HepG2 (cell line): Measurements from ENCODE around the gene SMIM44. TPM values are rescaled to one million over a fixed set of nuclear protein-coding genes. Genes with fewer than 3 reads are reported as not detected.

Experiments
- AGO1 ChIP-seq: fragments of 200-400 bp; formaldehyde crosslinking; IDR thresholded peaks from 2 replicates; pipeline ENCODE4 v1.6.1; 2017; ENCODE audit warnings: mild to moderate bottlenecking, low read depth, low read length, moderate library complexity; ENCODE audit not compliant: poor library complexity, severe bottlenecking
- KDM2A ChIP-seq: sonication (generic); formaldehyde crosslinking; IDR thresholded peaks from 2 replicates; pipeline ENCODE4 v1.4.0; 2020; ENCODE audit warnings: low read depth, missing genetic modification reagents, borderline replicate concordance
- MED1 ChIP-seq: sonication (generic); formaldehyde crosslinking; IDR thresholded peaks from 2 replicates; pipeline ENCODE4 v1.4.0; 2020; ENCODE audit warnings: missing genetic modification reagents
- MEF2D ChIP-seq: sonication (generic); formaldehyde crosslinking; IDR thresholded peaks from 2 replicates; pipeline ENCODE4 v1.5.1; 2020; ENCODE audit warnings: mild to moderate bottlenecking, missing genetic modification reagents
- MIXL1 ChIP-seq: IDR thresholded peaks from 2 replicates; pipeline ENCODE4 v1.6.1; 2016
- MTA3 ChIP-seq: sonication (generic); formaldehyde crosslinking; IDR thresholded peaks from 2 replicates; pipeline ENCODE4 v1.4.0; 2020; ENCODE audit warnings: missing genetic modification reagents
- NFYB ChIP-seq: sonication (generic); formaldehyde crosslinking; IDR thresholded peaks from 2 replicates; pipeline ENCODE4 v1.4.0; 2020; ENCODE audit warnings: missing genetic modification reagents
- NKX3-1 ChIP-seq: sonication (generic); formaldehyde crosslinking; IDR thresholded peaks from 2 replicates; pipeline ENCODE4 v1.5.0; 2020; ENCODE audit warnings: missing genetic modification reagents
- PLRG1 ChIP-seq: fragments of 450-650 bp; conservative IDR thresholded peaks from 2 replicates; pipeline ENCODE4 v1.6.1; 2016
- PRPF4 ChIP-seq: fragments of 200-400 bp; formaldehyde crosslinking; IDR thresholded peaks from 2 replicates; pipeline ENCODE4 v1.6.1; 2016; ENCODE audit warnings: low read length, low read depth; ENCODE audit not compliant: poor library complexity, severe bottlenecking
- RARA ChIP-seq: IDR thresholded peaks from 2 replicates; pipeline ENCODE4 v1.6.1; 2016; ENCODE audit warnings: missing genetic modification reagents, missing compliant biosample characterization
- SKI ChIP-seq: fragments of 450-650 bp; IDR thresholded peaks from one replicate; pipeline ENCODE4 v1.6.1; 2018; ENCODE audit warnings: mild to moderate bottlenecking; ENCODE audit not compliant: partially characterized antibody
- SMAD1 ChIP-seq: sonication (generic); formaldehyde crosslinking; IDR thresholded peaks from 2 replicates; pipeline ENCODE4 v1.4.0; 2020; ENCODE audit warnings: missing genetic modification reagents, low read depth, mild to moderate bottlenecking, borderline replicate concordance
- TBL1XR1 ChIP-seq: fragments of 150-350 bp; IDR thresholded peaks from 2 replicates; pipeline ENCODE4 v1.6.1; 2014; ENCODE audit warnings: borderline replicate concordance, low read length; ENCODE audit not compliant: partially characterized antibody
- UBTF ChIP-seq: sonication (generic); formaldehyde crosslinking; IDR thresholded peaks from 2 replicates; pipeline ENCODE4 v1.4.0; 2020; ENCODE audit warnings: mild to moderate bottlenecking, missing genetic modification reagents
- ZMYM2 ChIP-seq: sonication (generic); formaldehyde crosslinking; IDR thresholded peaks from 2 replicates; pipeline ENCODE4 v1.8.0; 2022; ENCODE audit warnings: mild to moderate bottlenecking, missing genetic modification reagents
- ZNF18 ChIP-seq: sonication (generic); formaldehyde crosslinking; IDR thresholded peaks from 2 replicates; pipeline ENCODE4 v1.8.0; 2022; ENCODE audit warnings: mild to moderate bottlenecking, missing genetic modification reagents; ENCODE audit not compliant: insufficient replicate concordance
- ZNF468 ChIP-seq: sonication (generic); formaldehyde crosslinking; IDR thresholded peaks from 2 replicates; pipeline ENCODE4 v1.8.0; 2022; ENCODE audit warnings: mild to moderate bottlenecking, moderate library complexity, missing genetic modification reagents
- ZSCAN25 ChIP-seq: sonication (generic); formaldehyde crosslinking; IDR thresholded peaks from 2 replicates; pipeline ENCODE4 v1.8.0; 2022; ENCODE audit warnings: mild to moderate bottlenecking, missing genetic modification reagents
- polyA plus RNA-seq, 8 experiments: library from polyadenylated mRNA; depleted of rRNA in 3 of 8; stranded (reverse) in 7 of 8; unstranded in 1 of 8; fragments of >200 nt; fragmentation: Illumina TruSeq in 4 of 8; extraction: Trizol in 4 of 8; gene quantifications; 2 replicates each; pipeline versions ENCODE4 v1.2.1 to v1.2.3, GENCODE V29; 2011 to 2016; ENCODE audit warnings: low read depth in 4 of 8, missing spikeins in 1 of 8, mixed read lengths in 1 of 8; ENCODE audit not compliant: insufficient read depth in 1 of 8
- total RNA-seq, 5 experiments: library from RNA; depleted of rRNA; stranded (reverse); fragments of >200 nt; fragmentation: Illumina TruSeq; extraction: Trizol; gene quantifications; 2 replicates each; pipeline ENCODE4 v1.2.3, GENCODE V29; 2016; ENCODE audit warnings: low read depth in 1 of 5
- TF ChIP-seq, protein P1 (sequence below): sonication (generic); formaldehyde crosslinking; IDR thresholded peaks from 2 replicates; pipeline ENCODE4 v1.4.0; 2020; ENCODE audit warnings: missing genetic modification reagents
- TF ChIP-seq, protein P2 (sequence below): sonication (generic); formaldehyde crosslinking; IDR thresholded peaks from 2 replicates; pipeline ENCODE4 v1.4.0; 2020; ENCODE audit warnings: low read depth, mild to moderate bottlenecking, missing genetic modification reagents

The SMIM44 gene
- total and polyA plus RNA-seq, 2 of the 13 experiments (the other 11 are each of a cell fraction or from before 2014, with no cell fraction given) = not detected

- TF ChIP-seq, protein P1, sequence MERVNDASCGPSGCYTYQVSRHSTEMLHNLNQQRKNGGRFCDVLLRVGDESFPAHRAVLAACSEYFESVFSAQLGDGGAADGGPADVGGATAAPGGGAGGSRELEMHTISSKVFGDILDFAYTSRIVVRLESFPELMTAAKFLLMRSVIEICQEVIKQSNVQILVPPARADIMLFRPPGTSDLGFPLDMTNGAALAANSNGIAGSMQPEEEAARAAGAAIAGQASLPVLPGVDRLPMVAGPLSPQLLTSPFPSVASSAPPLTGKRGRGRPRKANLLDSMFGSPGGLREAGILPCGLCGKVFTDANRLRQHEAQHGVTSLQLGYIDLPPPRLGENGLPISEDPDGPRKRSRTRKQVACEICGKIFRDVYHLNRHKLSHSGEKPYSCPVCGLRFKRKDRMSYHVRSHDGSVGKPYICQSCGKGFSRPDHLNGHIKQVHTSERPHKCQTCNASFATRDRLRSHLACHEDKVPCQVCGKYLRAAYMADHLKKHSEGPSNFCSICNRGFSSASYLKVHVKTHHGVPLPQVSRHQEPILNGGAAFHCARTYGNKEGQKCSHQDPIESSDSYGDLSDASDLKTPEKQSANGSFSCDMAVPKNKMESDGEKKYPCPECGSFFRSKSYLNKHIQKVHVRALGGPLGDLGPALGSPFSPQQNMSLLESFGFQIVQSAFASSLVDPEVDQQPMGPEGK (CRISPR knock-in tag) = peak; percentile 76; the same call in 1 of the 2 replicates
- TF ChIP-seq PLRG1 (no peak), ZNF18 (CRISPR knock-in tag) (no peak), MED1 (CRISPR knock-in tag) (0 out of 2 replicates have a peak, but pooled peaks have one; percentile 37), KDM2A (CRISPR knock-in tag) (no peak), AGO1 (no peak), ZMYM2 (CRISPR knock-in tag) (no peak), ZSCAN25 (0 out of 2 replicates have a peak, but pooled peaks have one; percentile 35), SMAD1 (no peak), NKX3-1 (no peak), MTA3 (no peak), MEF2D (CRISPR knock-in tag) (0 out of 2 replicates have a peak, but pooled peaks have one; percentile 35), UBTF (no peak), NFYB (CRISPR knock-in tag) (no peak), PRPF4 (no peak), RARA (CRISPR knock-in tag) (peak; percentile 23; the same call in 1 of the 2 replicates), TBL1XR1 (no peak), MIXL1 (no peak), SKI (no peak), ZNF468 (no peak)
- TF ChIP-seq, protein P2, sequence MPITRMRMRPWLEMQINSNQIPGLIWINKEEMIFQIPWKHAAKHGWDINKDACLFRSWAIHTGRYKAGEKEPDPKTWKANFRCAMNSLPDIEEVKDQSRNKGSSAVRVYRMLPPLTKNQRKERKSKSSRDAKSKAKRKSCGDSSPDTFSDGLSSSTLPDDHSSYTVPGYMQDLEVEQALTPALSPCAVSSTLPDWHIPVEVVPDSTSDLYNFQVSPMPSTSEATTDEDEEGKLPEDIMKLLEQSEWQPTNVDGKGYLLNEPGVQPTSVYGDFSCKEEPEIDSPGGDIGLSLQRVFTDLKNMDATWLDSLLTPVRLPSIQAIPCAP (CRISPR knock-in tag) = no peak
Observed at GRCh38 chr19:3507371-3508120, 24.3 kb upstream of the SMIM44 start (continued).
